GM23248 (cell line): Measurements from ENCODE around the gene TAF4. TPM values are rescaled to one million over a fixed set of nuclear protein-coding genes. Genes with fewer than 3 reads are reported as not detected.

Experiments
- DNase-seq: peaks from one replicate; pipeline ENCODE4 v3.0.0-alpha.2; 2015
- H2AFZ ChIP-seq: fragments of 200-600 bp; sonication (generic); 2 replicates; pipeline ENCODE4 v1.6.1; 2016; ENCODE audit warnings: antibody characterized with exemption
- H3F3A ChIP-seq: fragments of 200-600 bp; sonication (generic); 2 replicates; pipeline ENCODE4 v1.6.1; 2016; ENCODE audit warnings: mild to moderate bottlenecking, antibody characterized with exemption, mixed run types; ENCODE audit not compliant: insufficient read depth
- H3K27ac ChIP-seq: fragments of 200-600 bp; sonication (generic); 2 replicates; pipeline ENCODE4 v1.5.1; 2016; ENCODE audit warnings: mild to moderate bottlenecking
- H3K27me3 ChIP-seq: fragments of 200-600 bp; sonication (generic); replicated peaks from 2 replicates; pipeline ENCODE4 v1.6.1; 2016; ENCODE audit warnings: mild to moderate bottlenecking; ENCODE audit not compliant: insufficient read depth
- H3K36me3 ChIP-seq: fragments of 200-600 bp; sonication (generic); 2 replicates; pipeline ENCODE4 v1.6.1; 2016; ENCODE audit warnings: low read depth, mild to moderate bottlenecking
- H3K4me1 ChIP-seq: fragments of 200-600 bp; sonication (generic); 2 replicates; pipeline ENCODE4 v1.6.1; 2016; ENCODE audit warnings: mild to moderate bottlenecking; ENCODE audit not compliant: insufficient read depth
- H3K4me2 ChIP-seq: fragments of 200-600 bp; sonication (generic); one replicate; pipeline ENCODE4 v1.6.1; 2016; ENCODE audit warnings: mild to moderate bottlenecking; ENCODE audit not compliant: unreplicated experiment
- H3K4me3 ChIP-seq: fragments of 200-600 bp; sonication (generic); 2 replicates; pipeline ENCODE4 v1.5.1; 2016; ENCODE audit warnings: mild to moderate bottlenecking
- H3K79me2 ChIP-seq: fragments of 200-600 bp; sonication (generic); 2 replicates; pipeline ENCODE4 v1.6.1; 2016; ENCODE audit warnings: mild to moderate bottlenecking; ENCODE audit not compliant: insufficient read depth
- H3K9ac ChIP-seq: fragments of 200-600 bp; sonication (generic); 2 replicates; pipeline ENCODE4 v1.6.1; 2016; ENCODE audit warnings: mild to moderate bottlenecking
- H3K9me2 ChIP-seq: fragments of 200-600 bp; sonication (generic); 2 replicates; pipeline ENCODE4 v1.6.1; 2016; ENCODE audit warnings: mixed run types, mild to moderate bottlenecking, moderate library complexity; ENCODE audit not compliant: insufficient read depth
- H3K9me3 ChIP-seq: fragments of 200-600 bp; sonication (generic); one replicate; pipeline ENCODE4 v1.6.1; 2017; ENCODE audit warnings: low read depth
- H4K20me1 ChIP-seq: fragments of 200-600 bp; sonication (generic); 2 replicates; pipeline ENCODE4 v1.6.0; 2016; ENCODE audit not compliant: insufficient read depth
- EZH2 ChIP-seq: fragments of 200-600 bp; sonication (generic); IDR thresholded peaks from 2 replicates; pipeline ENCODE4 v1.6.1; 2018; ENCODE audit warnings: antibody characterized with exemption, mild to moderate bottlenecking; ENCODE audit not compliant: insufficient read depth, poor library complexity, severe bottlenecking
- EZH2phosphoT487 ChIP-seq: fragments of 200-600 bp; sonication (generic); IDR thresholded peaks from 2 replicates; pipeline ENCODE4 v1.6.1; 2018; ENCODE audit warnings: antibody characterized with exemption, moderate library complexity, mild to moderate bottlenecking, low read depth; ENCODE audit not compliant: insufficient read depth
- WGBS, 2 experiments: methylation state at CpG; one replicate each; pipeline ENCODE4 v1.1.6; 2015 to 2017; ENCODE audit warnings: low lambda C conversion rate in 2 of 2, low coverage in 1 of 2; ENCODE audit errors: missing lambda C conversion rate in 2 of 2; 5-methylcytosine and 5-hydroxymethylcytosine counted together
- in situ Hi-C: fragments of 300-500 bp; cut with MboI; formaldehyde crosslinking; loops from 2 replicates; pipeline ENCODE4 v1.15.0; 2020
- polyA plus RNA-seq: library from polyadenylated mRNA; unstranded; fragments of >200 nt; fragmentation: Nextera tagmentation; extraction: Ambion mirVana; gene quantifications from 2 replicates; pipeline ENCODE4 v1.2.1, GENCODE V29; 2016
- total RNA-seq: library from RNA; depleted of rRNA; stranded (reverse); fragments of >200 nt; shearing (Covaris generic); gene quantifications from 2 replicates; pipeline ENCODE4 v1.2.3, GENCODE V29; 2014

The TAF4 gene
- total and polyA plus RNA-seq, 2 experiments from 2014 or later = 1.4 to 2.9 TPM

DNA sequence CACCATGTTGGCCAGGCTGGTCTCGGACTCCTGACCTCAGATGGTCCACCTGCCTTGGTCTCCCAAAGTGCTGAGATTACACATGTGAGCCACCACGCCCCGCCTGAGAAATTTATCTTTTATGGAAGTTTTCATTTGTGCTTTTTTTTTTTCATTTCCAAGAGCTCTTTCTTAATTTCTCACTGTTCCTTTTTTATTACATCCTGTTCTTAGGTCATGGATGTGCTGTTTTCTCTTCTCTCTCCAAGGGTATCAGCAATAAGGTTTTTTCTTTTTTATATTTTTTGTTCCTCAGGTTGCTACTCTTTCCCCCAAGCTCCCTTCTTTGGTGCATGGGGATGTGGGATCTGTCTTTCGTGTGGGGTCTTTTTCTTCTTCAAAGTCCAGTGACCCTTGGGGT, 35.4 kb upstream of the TAF4 start:
- H3K4me3 ChIP-seq = no peak overlapping the region
- DNase-seq = no peak
- H3K79me2 ChIP-seq = no peaks in the 10 kb centered on the region
- no peaks in the 10 kb centered on the region for H3K27me3 ChIP-seq
- no peaks in the 10 kb centered on the region for H3K9me2 ChIP-seq
- H3K36me3 ChIP-seq = no peaks in the 10 kb centered on the region
- H2AFZ ChIP-seq = no peak overlapping the region
- TF ChIP-seq EZH2 (no peak), EZH2phosphoT487 (no peak)
- no peak overlapping the region for H3K4me2 ChIP-seq
- in situ Hi-C loops = no loop called here
- no peaks in the 10 kb centered on the region for H3F3A ChIP-seq
- no peaks in the 10 kb centered on the region for H4K20me1 ChIP-seq
- 51 to 55% methylated on average over 4 of the region's 4 CpGs for WGBS, 2 experiments
- H3K9me3 ChIP-seq = no peaks in the 10 kb centered on the region
- no peaks in the 10 kb centered on the region for H3K4me1 ChIP-seq
- H3K27ac ChIP-seq = no peak overlapping the region
- H3K9ac ChIP-seq = no peak overlapping the region

DNA sequence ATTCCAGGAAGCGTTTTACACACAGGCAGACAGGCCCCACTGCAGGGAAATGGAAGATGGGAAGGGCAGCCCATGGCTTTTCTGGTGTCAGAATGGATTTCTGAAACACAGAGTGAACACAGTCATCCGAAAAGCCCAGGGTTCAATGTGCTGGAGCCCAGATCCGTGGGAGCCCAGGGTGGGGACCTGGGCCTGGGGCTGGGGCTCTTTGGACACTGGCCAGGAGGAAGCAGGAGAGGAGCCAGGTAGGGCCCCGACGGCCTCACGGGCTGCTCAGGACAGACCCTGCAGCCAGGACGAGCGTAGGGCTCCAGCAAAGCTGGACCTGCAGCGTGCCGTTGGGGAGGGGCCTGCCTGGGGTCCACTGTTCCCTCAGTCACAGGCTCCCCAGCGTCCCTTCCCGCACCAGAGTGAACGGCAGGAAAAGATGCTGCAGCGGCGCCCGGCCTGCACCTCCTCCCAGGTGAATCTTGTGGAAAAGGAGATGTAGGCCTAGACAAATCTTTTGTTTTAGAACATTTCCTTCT, 32.3 kb upstream of the TAF4 start:
- no peaks in the 10 kb centered on the region for H3K27me3 ChIP-seq
- H3K27ac ChIP-seq = no peak overlapping the region
- H2AFZ ChIP-seq = no peak overlapping the region
- DNase-seq = no peak
- TF ChIP-seq EZH2phosphoT487 (no peak), EZH2 (no peak)
- no peaks in the 10 kb centered on the region for H4K20me1 ChIP-seq
- in situ Hi-C loops = no loop called here
- no peaks in the 10 kb centered on the region for H3K9me3 ChIP-seq
- no peaks in the 10 kb centered on the region for H3K36me3 ChIP-seq
- no peak overlapping the region for H3K9ac ChIP-seq
- no peaks in the 10 kb centered on the region for H3K4me1 ChIP-seq
- 21 to 29% methylated on average over 13 to 16 of the region's 16 CpGs for WGBS, 2 experiments
- no peak overlapping the region for H3K4me2 ChIP-seq
- H3K9me2 ChIP-seq = no peaks in the 10 kb centered on the region
- no peaks in the 10 kb centered on the region for H3F3A ChIP-seq
- no peak overlapping the region for H3K4me3 ChIP-seq
- H3K79me2 ChIP-seq = no peaks in the 10 kb centered on the region

DNA sequence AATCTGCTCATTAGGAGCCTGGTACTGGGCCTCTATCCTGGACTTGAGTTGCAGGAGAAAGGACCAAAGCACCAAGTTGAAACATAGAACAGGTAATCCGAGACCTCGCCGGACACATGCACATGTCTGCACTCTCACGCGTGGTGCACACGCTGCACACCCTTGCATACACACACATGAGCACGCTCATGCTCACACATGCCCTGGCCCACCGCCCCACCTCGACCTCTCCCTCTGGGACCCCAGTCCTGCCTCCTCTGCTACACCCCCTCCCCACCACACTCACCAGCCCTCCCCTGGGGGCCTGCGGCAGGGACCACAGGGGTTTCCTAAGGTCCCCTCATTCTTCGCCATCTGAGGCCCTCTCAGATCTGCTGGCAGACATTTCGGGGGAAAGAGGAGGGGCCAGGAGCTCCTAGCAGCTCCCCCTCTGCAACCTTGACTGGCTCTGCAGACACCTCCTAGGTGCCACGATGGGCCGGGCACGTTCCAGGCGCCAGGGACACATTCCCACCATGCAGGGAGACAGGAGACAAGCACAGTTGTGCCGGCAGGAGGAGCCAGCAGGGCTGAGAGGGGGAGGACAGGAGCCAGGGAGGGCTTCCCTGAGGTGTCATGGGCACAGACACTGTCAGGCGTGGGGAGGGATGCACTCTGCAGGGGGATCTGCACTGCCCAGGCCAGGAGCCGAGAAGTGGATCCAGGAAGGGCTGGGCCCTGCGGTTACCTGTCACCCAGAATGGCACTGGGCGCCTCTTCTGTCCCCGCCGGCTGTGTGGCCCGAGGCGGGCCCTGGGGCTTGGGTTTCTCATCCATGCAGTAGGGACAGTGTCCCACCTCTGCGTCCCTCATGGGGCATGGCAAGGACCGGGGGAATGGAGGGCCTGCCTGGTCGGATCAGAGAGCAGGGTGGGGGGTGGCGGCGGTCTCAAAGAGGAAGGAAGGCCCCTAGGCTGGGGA, 31.0 kb upstream of the TAF4 start:
- no peak for DNase-seq
- Histone ChIP-seq H3F3A (no peaks in the 10 kb centered on the region), H2AFZ (no peak overlapping the region), H3K4me1 (0 out of 2 replicates have a peak, but pooled peaks cover 2% of the 10 kb centered on the region), H3K9me2 (no peaks in the 10 kb centered on the region), H3K36me3 (no peaks in the 10 kb centered on the region), H3K79me2 (no peaks in the 10 kb centered on the region), H3K4me3 (no peak overlapping the region), H3K27me3 (no peaks in the 10 kb centered on the region), H3K27ac (no peak overlapping the region), H3K9me3 (no peaks in the 10 kb centered on the region), H4K20me1 (no peaks in the 10 kb centered on the region), H3K9ac (no peak overlapping the region), H3K4me2 (no peak overlapping the region)
- WGBS, 2 experiments = 56 to 61% methylated on average over 28 to 30 of the region's 30 CpGs
- TF ChIP-seq EZH2 (no peak), EZH2phosphoT487 (no peak)
- in situ Hi-C loops = no loop called here

DNA sequence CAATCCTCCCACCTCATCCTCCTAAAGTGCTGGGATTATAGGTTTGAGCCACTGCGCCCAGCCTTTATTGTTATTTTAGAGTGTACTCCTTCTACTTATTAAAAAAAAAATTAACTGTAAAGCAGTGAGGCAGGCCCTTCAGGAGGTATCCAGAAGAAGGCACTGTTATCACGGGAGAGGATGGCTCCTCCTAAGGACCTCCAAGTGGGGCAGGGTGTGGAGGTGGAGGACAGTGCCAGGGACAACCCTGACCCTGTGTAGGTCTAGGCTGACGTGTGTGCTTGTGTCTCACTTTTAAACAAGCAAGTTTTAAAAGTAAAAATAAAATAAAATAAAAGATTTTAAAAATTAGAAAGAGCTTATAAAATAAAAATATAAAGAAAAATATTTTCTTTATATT, 23.7 kb upstream of the TAF4 start:
- H3K9me2 ChIP-seq = no peaks in the 10 kb centered on the region
- TF ChIP-seq EZH2phosphoT487 (no peak), EZH2 (no peak)
- H3K4me2 ChIP-seq = no peak overlapping the region
- no peak overlapping the region for H3K27ac ChIP-seq
- peak; percentile 7 for DNase-seq
- H3K4me3 ChIP-seq = no peak overlapping the region
- in situ Hi-C loops = no loop called here
- H3K9ac ChIP-seq = no peak overlapping the region
- no peaks in the 10 kb centered on the region for H4K20me1 ChIP-seq
- H2AFZ ChIP-seq = no peak overlapping the region
- H3K36me3 ChIP-seq = no peaks in the 10 kb centered on the region
- H3K79me2 ChIP-seq = no peaks in the 10 kb centered on the region
- H3F3A ChIP-seq = no peaks in the 10 kb centered on the region
- H3K9me3 ChIP-seq = no peaks in the 10 kb centered on the region
- 34 to 37% methylated on average over 3 of the region's 3 CpGs for WGBS, 2 experiments
- H3K4me1 ChIP-seq = peaks cover 5% of the 10 kb centered on the region; the same call in 1 of the 2 replicates
- peaks cover 6% of the 10 kb centered on the region; the same call in 1 of the 2 replicates for H3K27me3 ChIP-seq
